ENCODE data around the gene MAPK12. TPM values are rescaled to one million over a fixed set of nuclear protein-coding genes. Genes with fewer than 3 reads are reported as not detected.
A peak's percentile ranks its signal among the peaks of the same experiment; 100 is the strongest.

The MAPK12 gene
- 28.8 TPM for polyA plus RNA-seq (2013, experiment 1 of 2)
- polyA plus RNA-seq (2013, experiment 2 of 2), result 28.1 TPM

GRCh38 chr22:50261615-50262459 is at the start of gene MAPK12:
Gene MAPK12, minus strand, starts transcription at chr22:50261683. Its CDS starts 174 bp downstream, at chr22:50261509.
- H3K9ac ChIP-seq (ENCODE audit: low read depth, low read length, poor library complexity), result peak within 1 kb of the TSS; percentile 98
- H2AFZ ChIP-seq (ENCODE audit: low read length), result peak within 1 kb of the TSS; percentile 87
- peak within 1 kb of the TSS; percentile 90 to 97 for H3K4me3 ChIP-seq (ENCODE audit: low read length in 2 of 2)
- H3K23ac ChIP-seq (ENCODE audit: low read depth, low read length, poor library complexity), result peak within 1 kb of the TSS; percentile 96
- peaks cover 0 to 34% of the 10 kb centered on the region in 2 donors for H3K36me3 ChIP-seq (replicated peaks in 1 of 2; ENCODE audit: control insufficient read depth in 2 of 2, insufficient read depth in 2 of 2, low read length in 2 of 2)
- peak within 1 kb of the TSS; percentile 66 for H3K4ac ChIP-seq (ENCODE audit: low read length)
- peaks cover 16% of the 10 kb centered on the region for H3K79me1 ChIP-seq (ENCODE audit: low read depth, low read length)
- H2BK12ac ChIP-seq (ENCODE audit: low read length), result peak within 1 kb of the TSS; percentile 100
- H4K8ac ChIP-seq (ENCODE audit: low read depth, low read length), result no peak within 1 kb of the TSS
- H3K27ac ChIP-seq (replicated peaks; ENCODE audit: low read length), result peak within 1 kb of the TSS; percentile 49
- H2AK5ac ChIP-seq (ENCODE audit: low read depth, low read length), result peak within 1 kb of the TSS; percentile 99
- peak within 1 kb of the TSS; percentile 94 for H2BK5ac ChIP-seq (ENCODE audit: low read length)
- H3K4me1 ChIP-seq (ENCODE audit: control insufficient read depth in 2 of 2, insufficient read depth in 1 of 2, low read depth in 1 of 2, low read length in 2 of 2), result peaks cover 11 to 18% of the 10 kb centered on the region in 2 donors
- peak within 1 kb of the TSS; percentile 91 for H3K4me2 ChIP-seq (ENCODE audit: insufficient read depth, low read length, poor library complexity, severe bottlenecking)
- WGBS, 2 donors (ENCODE audit: extremely low coverage in 2 of 2, insufficient read length in 2 of 2, insufficient replicate concordance in 1 of 2), result no CpG with 5 or more reads among the region's 61 CpGs
- H2BK120ac ChIP-seq (ENCODE audit: low read depth, low read length), result peak within 1 kb of the TSS; percentile 96
- peak within 1 kb of the TSS; percentile 97 for H3K14ac ChIP-seq (ENCODE audit: low read length)
- peak within 1 kb of the TSS; percentile 99 for H2BK15ac ChIP-seq (ENCODE audit: low read length)
- H4K91ac ChIP-seq (ENCODE audit: low read depth, low read length, poor library complexity), result peak within 1 kb of the TSS; percentile 9
- peaks cover 2% of the 10 kb centered on the region in 2 donors for H3K9me3 ChIP-seq (replicated peaks in 1 of 2; ENCODE audit: control insufficient read depth in 2 of 2, insufficient read depth in 1 of 2, low read depth in 1 of 2, low read length in 2 of 2)
- H3K27me3 ChIP-seq (ENCODE audit: control insufficient read depth in 3 of 3, insufficient read depth in 3 of 3, low read depth in 1 of 3, low read length in 3 of 3), result no peaks in the 10 kb centered on the region
- peak within 1 kb of the TSS; percentile 96 for H3K18ac ChIP-seq (ENCODE audit: low read length)
- peak; percentile 71 for DNase-seq (ENCODE audit: low spot score)

GRCh38 chr22:50310949-50311444 is 49.5 kb upstream of the MAPK12 start:
- Histone ChIP-seq H3K9ac (ENCODE audit: low read depth, low read length, poor library complexity) (no peak overlapping the region), H4K91ac (ENCODE audit: low read depth, low read length, poor library complexity) (no peak overlapping the region), H4K8ac (ENCODE audit: low read depth, low read length) (peak overlapping the region; percentile 29), H2AK5ac (ENCODE audit: low read depth, low read length) (peak overlapping the region; percentile 100), H3K36me3 (replicated peaks in 1 of 2; ENCODE audit: control insufficient read depth in 2 of 2, insufficient read depth in 2 of 2, low read length in 2 of 2) (peaks cover 4% of the 10 kb centered on the region in 2 donors), H3K27ac (replicated peaks; ENCODE audit: low read length) (no peak overlapping the region), H2BK15ac (ENCODE audit: low read length) (peak overlapping the region; percentile 97), H3K18ac (ENCODE audit: low read length) (peak overlapping the region; percentile 94), H2AFZ (ENCODE audit: low read length) (no peak overlapping the region), H3K4me2 (ENCODE audit: insufficient read depth, low read length, poor library complexity, severe bottlenecking) (no peak overlapping the region), H3K9me3 (replicated peaks in 1 of 2; ENCODE audit: control insufficient read depth in 2 of 2, insufficient read depth in 1 of 2, low read depth in 1 of 2, low read length in 2 of 2) (peaks cover 0 to 2% of the 10 kb centered on the region in 2 donors), H2BK120ac (ENCODE audit: low read depth, low read length) (peak overlapping the region; percentile 100), H3K4me3 (ENCODE audit: low read length in 2 of 2) (no peak overlapping the region), H3K23ac (ENCODE audit: low read depth, low read length, poor library complexity) (no peak overlapping the region), H2BK5ac (ENCODE audit: low read length) (no peak overlapping the region), H3K79me1 (ENCODE audit: low read depth, low read length) (peaks cover 3% of the 10 kb centered on the region), H3K27me3 (ENCODE audit: control insufficient read depth in 3 of 3, insufficient read depth in 3 of 3, low read depth in 1 of 3, low read length in 3 of 3) (no peaks in the 10 kb centered on the region), H2BK12ac (ENCODE audit: low read length) (peak overlapping the region; percentile 99), H3K4ac (ENCODE audit: low read length) (peak overlapping the region; percentile 53), H3K4me1 (ENCODE audit: control insufficient read depth in 2 of 2, insufficient read depth in 1 of 2, low read depth in 1 of 2, low read length in 2 of 2) (peaks cover 20 to 32% of the 10 kb centered on the region in 2 donors), H3K14ac (ENCODE audit: low read length) (peak overlapping the region; percentile 71)
- WGBS, 2 donors (ENCODE audit: extremely low coverage in 2 of 2, insufficient read length in 2 of 2, insufficient replicate concordance in 1 of 2), result no CpG with 5 or more reads among the region's 16 CpGs
- no peak for DNase-seq (ENCODE audit: low spot score)

GRCh38 chr22:50310031-50310722 is 48.7 kb upstream of the MAPK12 start:
- peak overlapping the region; percentile 95 for H3K18ac ChIP-seq (ENCODE audit: low read length)
- peak overlapping the region; percentile 100 for H2AK5ac ChIP-seq (ENCODE audit: low read depth, low read length)
- no peak overlapping the region for H3K9ac ChIP-seq (ENCODE audit: low read depth, low read length, poor library complexity)
- H3K4ac ChIP-seq (ENCODE audit: low read length), result no peak overlapping the region
- no peak overlapping the region for H4K91ac ChIP-seq (ENCODE audit: low read depth, low read length, poor library complexity)
- no peaks in the 10 kb centered on the region for H3K27me3 ChIP-seq (ENCODE audit: control insufficient read depth in 3 of 3, insufficient read depth in 3 of 3, low read depth in 1 of 3, low read length in 3 of 3)
- H3K4me1 ChIP-seq (ENCODE audit: control insufficient read depth in 2 of 2, insufficient read depth in 1 of 2, low read depth in 1 of 2, low read length in 2 of 2), result peaks cover 28 to 36% of the 10 kb centered on the region in 2 donors
- H2BK15ac ChIP-seq (ENCODE audit: low read length), result peak overlapping the region; percentile 87
- H3K79me1 ChIP-seq (ENCODE audit: low read depth, low read length), result peaks cover 10% of the 10 kb centered on the region
- no CpG with 5 or more reads among the region's 21 CpGs for WGBS, 2 donors (ENCODE audit: extremely low coverage in 2 of 2, insufficient read length in 2 of 2, insufficient replicate concordance in 1 of 2)
- H3K9me3 ChIP-seq (replicated peaks in 1 of 2; ENCODE audit: control insufficient read depth in 2 of 2, insufficient read depth in 1 of 2, low read depth in 1 of 2, low read length in 2 of 2), result no peaks in the 10 kb centered on the region
- H3K4me2 ChIP-seq (ENCODE audit: insufficient read depth, low read length, poor library complexity, severe bottlenecking), result no peak overlapping the region
- no peak for DNase-seq (ENCODE audit: low spot score)
- H2BK5ac ChIP-seq (ENCODE audit: low read length), result peak overlapping the region; percentile 70
- no peak overlapping the region for H3K14ac ChIP-seq (ENCODE audit: low read length)
- H2AFZ ChIP-seq (ENCODE audit: low read length), result no peak overlapping the region
- H3K36me3 ChIP-seq (replicated peaks in 1 of 2; ENCODE audit: control insufficient read depth in 2 of 2, insufficient read depth in 2 of 2, low read length in 2 of 2), result peaks cover 4 to 8% of the 10 kb centered on the region in 2 donors
- H2BK120ac ChIP-seq (ENCODE audit: low read depth, low read length), result no peak overlapping the region
- no peak overlapping the region for H4K8ac ChIP-seq (ENCODE audit: low read depth, low read length)
- H3K27ac ChIP-seq (replicated peaks; ENCODE audit: low read length), result peak overlapping the region; percentile 40
- H3K4me3 ChIP-seq (ENCODE audit: low read length in 2 of 2), result no peak overlapping the region
- H2BK12ac ChIP-seq (ENCODE audit: low read length), result no peak overlapping the region
- peak overlapping the region; percentile 29 for H3K23ac ChIP-seq (ENCODE audit: low read depth, low read length, poor library complexity)

Measured in neuronal stem cell (in vitro differentiated cells).